ENCODE data around the gene ZNF581.

DNA sequence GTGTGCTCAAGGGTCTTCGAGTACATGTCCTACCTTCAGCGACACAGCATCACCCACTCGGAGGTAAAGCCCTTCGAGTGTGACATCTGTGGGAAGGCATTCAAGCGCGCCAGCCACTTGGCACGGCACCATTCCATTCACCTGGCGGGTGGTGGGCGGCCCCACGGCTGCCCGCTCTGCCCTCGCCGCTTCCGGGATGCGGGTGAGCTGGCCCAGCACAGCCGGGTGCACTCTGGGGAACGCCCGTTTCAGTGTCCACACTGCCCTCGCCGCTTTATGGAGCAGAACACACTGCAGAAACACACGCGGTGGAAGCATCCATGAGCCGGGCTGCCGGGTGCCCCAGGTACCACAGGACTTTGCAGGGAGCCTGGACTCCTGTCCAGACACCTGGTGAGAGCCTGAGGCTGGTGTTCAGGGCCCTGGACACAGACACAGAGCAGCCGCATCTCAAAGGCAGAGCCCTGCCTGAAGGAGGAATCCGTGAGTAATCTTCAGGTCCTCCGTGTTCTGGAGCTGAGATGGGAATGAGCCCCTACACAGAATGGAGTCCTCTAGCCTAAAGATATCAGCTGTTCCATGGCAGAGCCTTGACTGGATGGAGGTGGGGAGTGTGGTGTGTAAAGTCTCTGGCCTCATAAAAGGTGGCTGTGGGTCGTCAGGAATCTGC lies 1.5 kb downstream of the ZNF581 start:
- TF ChIP-seq CTCF (IDR thresholded peaks at IDR 0.05) (no peak), POLR2A (IDR thresholded peaks at IDR 0.05) (no peak)

Data from suprapubic skin (tissue), 3 donors.